GM06990 (cell line): ENCODE data around the gene LCP2.

Experiments used
- DNase-seq: peaks from one replicate; pipeline ENCODE4 v3.0.0-alpha.2; 2011; ENCODE audit not compliant: insufficient read length; ENCODE audit errors: extremely low read depth
- H3K27me3 ChIP-seq: replicated peaks from 2 replicates; pipeline ENCODE4 v1.6.0; 2011; ENCODE audit warnings: low read length; ENCODE audit not compliant: control insufficient read depth, insufficient read depth
- H3K36me3 ChIP-seq: 2 replicates; pipeline ENCODE4 v1.5.1; 2011; ENCODE audit warnings: low read length; ENCODE audit not compliant: control insufficient read depth, insufficient read depth
- H3K4me3 ChIP-seq: replicated peaks from 2 replicates; pipeline ENCODE4 v1.5.1; 2011; ENCODE audit warnings: low read depth, mild to moderate bottlenecking, control low read depth, low read length
- TF ChIP-seq, protein P1 (sequence below): IDR thresholded peaks from 2 replicates; pipeline ENCODE4 v1.5.1; 2011; ENCODE audit warnings: low read length, control low read depth, mild to moderate bottlenecking, inconsistent platforms; ENCODE audit not compliant: insufficient read depth, poor library complexity, severe bottlenecking

LCP2 gene

DNA sequence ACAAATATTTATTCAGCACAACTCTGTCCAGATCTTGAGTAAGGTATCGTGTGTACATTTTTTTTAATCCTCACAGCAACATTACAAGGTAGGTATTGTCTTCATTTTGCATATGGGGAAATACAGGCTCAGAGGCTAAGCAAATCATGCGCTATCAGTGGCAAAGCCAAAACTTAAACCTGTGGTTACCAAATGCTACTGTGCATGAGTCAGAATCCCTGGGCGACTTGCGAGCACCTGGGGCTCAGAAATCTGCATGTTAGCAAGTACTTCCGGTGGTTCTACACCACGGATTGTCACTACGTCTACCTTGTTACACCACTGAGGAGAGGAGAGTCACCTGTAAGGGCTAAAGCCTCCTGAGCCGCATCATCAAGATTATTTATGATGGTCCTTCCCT lies 43.5 kb downstream of the LCP2 start:
- TF ChIP-seq, protein P1, sequence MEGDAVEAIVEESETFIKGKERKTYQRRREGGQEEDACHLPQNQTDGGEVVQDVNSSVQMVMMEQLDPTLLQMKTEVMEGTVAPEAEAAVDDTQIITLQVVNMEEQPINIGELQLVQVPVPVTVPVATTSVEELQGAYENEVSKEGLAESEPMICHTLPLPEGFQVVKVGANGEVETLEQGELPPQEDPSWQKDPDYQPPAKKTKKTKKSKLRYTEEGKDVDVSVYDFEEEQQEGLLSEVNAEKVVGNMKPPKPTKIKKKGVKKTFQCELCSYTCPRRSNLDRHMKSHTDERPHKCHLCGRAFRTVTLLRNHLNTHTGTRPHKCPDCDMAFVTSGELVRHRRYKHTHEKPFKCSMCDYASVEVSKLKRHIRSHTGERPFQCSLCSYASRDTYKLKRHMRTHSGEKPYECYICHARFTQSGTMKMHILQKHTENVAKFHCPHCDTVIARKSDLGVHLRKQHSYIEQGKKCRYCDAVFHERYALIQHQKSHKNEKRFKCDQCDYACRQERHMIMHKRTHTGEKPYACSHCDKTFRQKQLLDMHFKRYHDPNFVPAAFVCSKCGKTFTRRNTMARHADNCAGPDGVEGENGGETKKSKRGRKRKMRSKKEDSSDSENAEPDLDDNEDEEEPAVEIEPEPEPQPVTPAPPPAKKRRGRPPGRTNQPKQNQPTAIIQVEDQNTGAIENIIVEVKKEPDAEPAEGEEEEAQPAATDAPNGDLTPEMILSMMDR = no peak
- peak; percentile 40 for DNase-seq
- H3K4me3 ChIP-seq = no peak overlapping the region
- H3K27me3 ChIP-seq = no peaks in the 10 kb centered on the region
- peaks cover 12% of the 10 kb centered on the region for H3K36me3 ChIP-seq

DNA sequence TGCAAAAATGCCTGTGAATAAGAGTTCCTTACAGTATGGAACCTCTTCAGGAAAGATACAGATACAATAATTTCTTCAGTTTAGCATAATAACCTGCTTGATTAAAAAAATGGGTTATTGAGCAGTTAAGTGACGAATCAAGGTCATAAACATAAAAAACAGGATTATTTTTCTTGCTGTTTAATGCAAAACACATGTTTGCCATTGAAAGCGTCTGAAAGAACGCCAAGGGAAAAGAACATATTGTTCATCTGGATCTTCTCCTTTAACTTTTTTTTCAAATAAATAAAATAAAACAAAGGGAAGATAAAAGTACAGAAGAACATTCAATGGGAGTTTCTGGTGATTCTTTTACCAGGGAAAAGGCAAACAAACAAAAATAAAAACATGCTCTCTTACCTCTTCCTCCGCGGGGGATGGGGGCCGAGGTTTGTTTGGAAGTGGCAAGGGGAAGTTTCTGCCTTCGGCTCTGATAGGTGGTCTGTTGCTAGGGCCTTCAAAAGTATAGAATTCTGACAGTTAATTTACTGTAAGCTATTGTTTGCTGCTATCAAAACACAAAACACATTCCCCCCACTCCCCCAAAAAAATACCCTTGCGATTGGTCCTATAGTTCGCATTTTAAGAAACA lies 44.7 kb downstream of the LCP2 start:
- Histone ChIP-seq H3K27me3 (no peaks in the 10 kb centered on the region), H3K36me3 (peaks cover 14% of the 10 kb centered on the region), H3K4me3 (no peak overlapping the region)
- no peak for DNase-seq
- TF ChIP-seq, protein P1 = no peak

DNA sequence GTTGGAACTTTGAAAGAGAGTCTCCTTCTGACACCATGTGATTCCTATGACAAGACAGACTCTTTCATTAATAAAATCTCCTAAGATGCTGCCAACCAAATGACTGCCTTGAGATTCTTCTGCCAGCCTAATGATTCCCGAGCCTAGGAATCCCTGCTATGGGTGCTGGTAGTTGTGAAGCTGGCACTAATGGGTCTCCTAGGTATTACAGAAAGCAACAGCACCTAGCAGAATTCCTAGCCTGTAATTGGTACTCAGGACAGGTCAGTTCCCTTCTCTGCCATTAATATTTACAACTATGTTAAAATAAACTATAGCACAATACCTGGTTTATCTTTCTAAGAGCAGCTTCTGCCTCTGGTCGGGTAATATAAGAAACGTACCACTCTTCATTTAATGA lies 45.5 kb downstream of the LCP2 start:
- TF ChIP-seq, protein P1 = no peak
- no peak overlapping the region for H3K4me3 ChIP-seq
- H3K36me3 ChIP-seq = peaks cover 14% of the 10 kb centered on the region
- DNase-seq = no peak
- no peaks in the 10 kb centered on the region for H3K27me3 ChIP-seq

DNA sequence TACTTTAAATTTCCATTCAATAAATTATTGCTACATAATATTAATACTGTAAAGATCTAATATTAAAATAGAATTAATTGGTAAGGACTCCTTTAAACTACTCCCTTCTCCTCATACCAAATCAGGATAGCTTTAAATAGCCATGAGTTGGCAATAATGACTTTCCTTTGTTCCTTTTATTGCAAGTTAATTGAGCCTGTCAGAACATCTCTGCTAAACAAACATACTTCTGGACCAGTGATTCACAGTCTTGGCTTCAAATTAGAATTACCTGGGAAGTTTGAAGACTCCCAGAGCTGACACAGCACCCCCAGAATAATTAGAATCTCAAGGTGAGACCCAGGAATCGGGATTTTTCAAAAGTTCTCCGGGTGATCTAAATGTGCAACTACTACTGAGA lies 46.1 kb downstream of the LCP2 start:
- H3K27me3 ChIP-seq = no peaks in the 10 kb centered on the region
- H3K4me3 ChIP-seq = no peak overlapping the region
- TF ChIP-seq, protein P1 = no peak
- peaks cover 9% of the 10 kb centered on the region for H3K36me3 ChIP-seq
- DNase-seq = no peak

DNA sequence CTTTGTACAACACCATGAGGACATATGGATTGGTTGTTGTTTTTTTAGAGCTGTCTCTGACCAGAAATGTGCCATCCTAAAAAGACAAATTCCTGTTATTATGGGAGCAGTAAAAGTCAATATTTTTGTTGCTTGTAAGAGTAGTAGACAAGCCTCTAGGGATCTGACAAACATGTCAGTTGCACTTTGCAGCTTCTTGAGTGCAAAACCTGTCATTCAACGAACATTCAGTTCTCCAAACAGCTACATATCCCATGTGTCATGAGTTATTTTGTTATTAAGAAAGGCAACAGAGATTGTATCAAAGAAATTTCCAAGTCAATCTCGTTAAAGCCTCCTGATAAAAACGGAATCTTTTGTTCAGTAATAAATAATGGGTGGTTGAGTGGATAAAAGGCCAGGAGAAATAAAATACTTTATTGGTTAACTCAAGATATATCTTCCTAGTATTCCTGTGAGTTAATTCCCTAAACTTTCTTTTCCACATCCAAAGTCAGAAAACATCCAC lies 46.7 kb downstream of the LCP2 start:
- DNase-seq = no peak
- H3K27me3 ChIP-seq = no peaks in the 10 kb centered on the region

More for the DNA sequence above, 46.7 kb downstream of the LCP2 start:
- Histone ChIP-seq H3K4me3 (no peak overlapping the region), H3K36me3 (peaks cover 8% of the 10 kb centered on the region)
- TF ChIP-seq, protein P1 = no peak
